IPS-18a (cell line): ENCODE data around the gene AKR1B15.
A peak's percentile ranks its signal among the peaks of the same experiment; 100 is the strongest.

Experiments used
- H3K27ac ChIP-seq: one replicate; pipeline ENCODE4 v1.5.1; 2013; ENCODE audit warnings: low read length
- H3K27me3 ChIP-seq: one replicate; pipeline ENCODE4 v1.6.1; 2013; ENCODE audit warnings: mild to moderate bottlenecking, low read length; ENCODE audit not compliant: control insufficient read depth, insufficient read depth
- H3K36me3 ChIP-seq: one replicate; pipeline ENCODE4 v1.6.1; 2013; ENCODE audit warnings: low read depth, low read length; ENCODE audit not compliant: control insufficient read depth
- H3K4me1 ChIP-seq: one replicate; pipeline ENCODE4 v1.6.1; 2013; ENCODE audit warnings: low read depth, low read length; ENCODE audit not compliant: control insufficient read depth
- H3K4me3 ChIP-seq: one replicate; pipeline ENCODE4 v1.5.1; 2013; ENCODE audit warnings: low read length
- H3K9ac ChIP-seq: one replicate; pipeline ENCODE4 v1.6.1; 2013; ENCODE audit warnings: mild to moderate bottlenecking, low read length, moderate library complexity
- H3K9me3 ChIP-seq: one replicate; pipeline ENCODE4 v1.6.1; 2013; ENCODE audit warnings: low read depth, low read length; ENCODE audit not compliant: control insufficient read depth

AKR1B15 gene

GRCh38 chr7:134548877-134549276 is at the start of gene AKR1B15:
Gene AKR1B15 (plus strand): TSS chr7:134549110. CDS start chr7:134564620, 15,510 bp downstream.
- Histone ChIP-seq H3K27ac (no peak within 1 kb of the TSS), H3K27me3 (no peaks in the 10 kb centered on the region), H3K9me3 (no peaks in the 10 kb centered on the region)

GRCh38 chr7:134500406-134500805 is 48.5 kb upstream of the AKR1B15 start:
- H3K9ac ChIP-seq, result no peak overlapping the region
- H3K9me3 ChIP-seq, result no peaks in the 10 kb centered on the region
- H3K36me3 ChIP-seq, result no peaks in the 10 kb centered on the region
- H3K4me1 ChIP-seq, result no peaks in the 10 kb centered on the region
- no peak overlapping the region for H3K4me3 ChIP-seq
- H3K27me3 ChIP-seq, result no peaks in the 10 kb centered on the region
- H3K27ac ChIP-seq, result no peak overlapping the region

More at GRCh38 chr7:134548877-134549276, at the start of gene AKR1B15:
- Histone ChIP-seq H3K36me3 (no peaks in the 10 kb centered on the region), H3K4me3 (peak within 1 kb of the TSS; percentile 69), H3K9ac (peak within 1 kb of the TSS; percentile 18), H3K4me1 (peaks cover 18% of the 10 kb centered on the region)

- Histone ChIP-seq H3K9ac (no peak overlapping the region), H3K27ac (no peak overlapping the region), H3K27me3 (no peaks in the 10 kb centered on the region), H3K36me3 (no peaks in the 10 kb centered on the region), H3K4me1 (no peaks in the 10 kb centered on the region), H3K4me3 (no peak overlapping the region), H3K9me3 (no peaks in the 10 kb centered on the region)
These were observed 47.9 kb upstream of the AKR1B15 start for GRCh38 chr7:134500982-134501381.

- Histone ChIP-seq H3K9me3 (no peaks in the 10 kb centered on the region), H3K4me3 (no peak overlapping the region), H3K27ac (no peak overlapping the region), H3K27me3 (no peaks in the 10 kb centered on the region), H3K36me3 (no peaks in the 10 kb centered on the region), H3K9ac (no peak overlapping the region), H3K4me1 (no peaks in the 10 kb centered on the region)
These were observed 46.2 kb upstream of the AKR1B15 start for GRCh38 chr7:134502463-134503371.

GRCh38 chr7:134504660-134505164 is 44.2 kb upstream of the AKR1B15 start:
- Histone ChIP-seq H3K4me3 (no peak overlapping the region), H3K4me1 (no peaks in the 10 kb centered on the region), H3K36me3 (no peaks in the 10 kb centered on the region), H3K9me3 (no peaks in the 10 kb centered on the region), H3K9ac (no peak overlapping the region), H3K27ac (no peak overlapping the region), H3K27me3 (no peaks in the 10 kb centered on the region)

GRCh38 chr7:134505856-134506255 is 43.1 kb upstream of the AKR1B15 start:
- no peaks in the 10 kb centered on the region for H3K36me3 ChIP-seq
- H3K9ac ChIP-seq, result no peak overlapping the region
- no peak overlapping the region for H3K27ac ChIP-seq
- no peaks in the 10 kb centered on the region for H3K4me1 ChIP-seq
- H3K9me3 ChIP-seq, result no peaks in the 10 kb centered on the region
- no peaks in the 10 kb centered on the region for H3K27me3 ChIP-seq
- no peak overlapping the region for H3K4me3 ChIP-seq

GRCh38 chr7:134509010-134509409 is 39.9 kb upstream of the AKR1B15 start:
- no peaks in the 10 kb centered on the region for H3K36me3 ChIP-seq
- H3K27me3 ChIP-seq, result peaks cover 4% of the 10 kb centered on the region
- no peak overlapping the region for H3K9ac ChIP-seq
- no peak overlapping the region for H3K27ac ChIP-seq
- H3K9me3 ChIP-seq, result no peaks in the 10 kb centered on the region
- H3K4me1 ChIP-seq, result no peaks in the 10 kb centered on the region
- no peak overlapping the region for H3K4me3 ChIP-seq

- Histone ChIP-seq H3K9ac (no peak overlapping the region), H3K4me1 (no peaks in the 10 kb centered on the region), H3K4me3 (no peak overlapping the region), H3K27me3 (peaks cover 7% of the 10 kb centered on the region), H3K36me3 (no peaks in the 10 kb centered on the region), H3K27ac (no peak overlapping the region), H3K9me3 (no peaks in the 10 kb centered on the region)
These were observed 38.3 kb upstream of the AKR1B15 start for GRCh38 chr7:134510646-134511045.

- Histone ChIP-seq H3K4me3 (no peak overlapping the region), H3K27ac (no peak overlapping the region), H3K9me3 (no peaks in the 10 kb centered on the region), H3K36me3 (no peaks in the 10 kb centered on the region), H3K4me1 (no peaks in the 10 kb centered on the region), H3K27me3 (peaks cover 7% of the 10 kb centered on the region), H3K9ac (no peak overlapping the region)
These were observed 36.6 kb upstream of the AKR1B15 start for GRCh38 chr7:134512271-134512670.

- Histone ChIP-seq H3K27ac (no peak overlapping the region), H3K4me3 (no peak overlapping the region), H3K9me3 (no peaks in the 10 kb centered on the region), H3K4me1 (no peaks in the 10 kb centered on the region), H3K27me3 (peaks cover 7% of the 10 kb centered on the region), H3K36me3 (no peaks in the 10 kb centered on the region), H3K9ac (no peak overlapping the region)
These were observed 35.6 kb upstream of the AKR1B15 start for GRCh38 chr7:134513169-134513752.

- no peaks in the 10 kb centered on the region for H3K9me3 ChIP-seq
- no peaks in the 10 kb centered on the region for H3K36me3 ChIP-seq
- peaks cover 7% of the 10 kb centered on the region for H3K27me3 ChIP-seq
- H3K9ac ChIP-seq, result no peak overlapping the region
- no peak overlapping the region for H3K27ac ChIP-seq
- H3K4me1 ChIP-seq, result no peaks in the 10 kb centered on the region
- no peak overlapping the region for H3K4me3 ChIP-seq
These were observed 34.8 kb upstream of the AKR1B15 start for GRCh38 chr7:134514106-134514505.
